Lung (tissue), 12 donors: ENCODE results near the gene CPXM2. TPM values are rescaled to one million over a fixed set of nuclear protein-coding genes. Genes with fewer than 3 reads are reported as not detected.

Experiments
- ATAC-seq: fragments of 200-7000 bp; cut with Tn5 transposase; one replicate; pipeline ENCODE4 v1.9.1; 2020; ENCODE audit warnings: moderate number of reproducible peaks; ENCODE audit not compliant: insufficient read depth, low FRiP score
- DNase-seq, 3 donors: peaks; one replicate each; pipeline ENCODE4 v3.0.0-alpha.2; 2013 to 2017
- H3K27ac ChIP-seq, 2 donors: one replicate each; pipeline ENCODE4 v1.5.1; 2013; ENCODE audit warnings: mild to moderate bottlenecking in 2 of 2, moderate library complexity in 2 of 2, control low read depth in 1 of 2, inconsistent platforms in 1 of 2, low read depth in 1 of 2, low read length in 1 of 2
- H3K27me3 ChIP-seq, 3 donors: one replicate each; pipeline ENCODE4 v1.5.1; 2013; ENCODE audit warnings: low read length in 2 of 3; ENCODE audit not compliant: control insufficient read depth in 3 of 3, insufficient read depth in 3 of 3
- H3K36me3 ChIP-seq, 4 donors: one replicate each; pipeline ENCODE4 v1.5.1; 2013; ENCODE audit warnings: low read length in 4 of 4, mild to moderate bottlenecking in 1 of 4, moderate library complexity in 1 of 4; ENCODE audit not compliant: control insufficient read depth in 4 of 4, insufficient read depth in 4 of 4
- H3K4me1 ChIP-seq, 5 donors: one replicate each; pipeline ENCODE4 v1.5.1; 2013; ENCODE audit warnings: low read length in 5 of 5, mild to moderate bottlenecking in 2 of 5, moderate library complexity in 1 of 5; ENCODE audit not compliant: control insufficient read depth in 5 of 5, insufficient read depth in 5 of 5
- H3K4me3 ChIP-seq: one replicate; pipeline ENCODE4 v1.5.1; 2013; ENCODE audit warnings: mild to moderate bottlenecking, control low read depth, moderate library complexity
- H3K9ac ChIP-seq, 2 donors: one replicate each; pipeline ENCODE4 v1.5.1; 2013; ENCODE audit warnings: low read length in 2 of 2, control low read depth in 1 of 2; ENCODE audit not compliant: insufficient read depth in 1 of 2
- H3K9me3 ChIP-seq, 4 donors: one replicate each; pipeline ENCODE4 v1.5.1; 2013; ENCODE audit warnings: low read length in 3 of 4, mild to moderate bottlenecking in 1 of 4, moderate library complexity in 1 of 4; ENCODE audit not compliant: control insufficient read depth in 4 of 4, insufficient read depth in 3 of 4
- CTCF ChIP-seq: IDR thresholded peaks from 2 replicates; pipeline ENCODE4 v1.5.1; 2012; ENCODE audit warnings: mild to moderate bottlenecking; ENCODE audit errors: control extremely low read depth, extremely low read depth
- WGBS, 2 donors: extraction: QIAGEN DNeasy Blood & Tissue Kit; methylation state at CpG; one replicate each; pipeline ENCODE4 v1.1.7; 2013; 5-methylcytosine and 5-hydroxymethylcytosine counted together
- polyA plus RNA-seq, 2 donors: library from polyadenylated mRNA; stranded (reverse); fragments of 200-250 nt; gene quantifications; one replicate each; pipeline ENCODE4 v1.2.1, GENCODE V29; 2013
- total RNA-seq, 2 donors: library from RNA; depleted of rRNA in 1 of 2; stranded (reverse); fragments of >200 nt in 1 of 2; gene quantifications; one replicate each; pipeline ENCODE4 v1.2.1, GENCODE V29; 2014 to 2021
- donor health status: control.
- donor health status: control.
- donor health status: Bipolar disorder and iron deficiency.
- donor health status: healthy.
- donor health status: DM: yes; HTN: yes; CAD: no.

Gene CPXM2
- total and polyA plus RNA-seq, 4 donors, result 0.66 to 5.0 (median 2.1) TPM

GRCh38 chr10:123784216-123784615, 107.4 kb downstream of the CPXM2 start:
- no peak for ATAC-seq
- DNase-seq, result no peak
- 78 to 87% methylated on average over 3 of the region's 3 CpGs for WGBS, 2 donors

GRCh38 chr10:123783296-123783695, 108.3 kb downstream of the CPXM2 start:
- ATAC-seq (no peak), DNase-seq (no peak)
- no peak overlapping the region for H3K4me3 ChIP-seq
- peaks cover 0 to 4% (median 0%) of the 10 kb centered on the region in 3 donors for H3K27me3 ChIP-seq
- no peak overlapping the region for H3K27ac ChIP-seq
- TF ChIP-seq CTCF, result no peak
- WGBS, 2 donors, result 61 to 76% methylated on average over 3 of the region's 3 CpGs
- H3K9ac ChIP-seq, result no peak overlapping the region
- H3K9me3 ChIP-seq, result peaks cover 0 to under 1% (median 0%) of the 10 kb centered on the region in 4 donors
- no peaks in the 10 kb centered on the region for H3K36me3 ChIP-seq
- H3K4me1 ChIP-seq, result no peaks in the 10 kb centered on the region

More at GRCh38 chr10:123784216-123784615, 107.4 kb downstream of the CPXM2 start:
- no peak for TF ChIP-seq CTCF
- no peak overlapping the region for H3K4me3 ChIP-seq
- H3K9ac ChIP-seq, result no peak overlapping the region
- peaks cover 0 to 7% (median 0%) of the 10 kb centered on the region in 4 donors for H3K9me3 ChIP-seq
- H3K27me3 ChIP-seq, result peaks cover 0 to 4% (median 0%) of the 10 kb centered on the region in 3 donors
- H3K4me1 ChIP-seq, result no peaks in the 10 kb centered on the region
- H3K27ac ChIP-seq, result no peak overlapping the region
- H3K36me3 ChIP-seq, result no peaks in the 10 kb centered on the region

- Histone ChIP-seq H3K36me3 (no peaks in the 10 kb centered on the region), H3K27me3 (peaks cover 0 to 4% (median 0%) of the 10 kb centered on the region in 3 donors), H3K4me1 (no peaks in the 10 kb centered on the region), H3K4me3 (no peak overlapping the region), H3K9ac (no peak overlapping the region), H3K27ac (no peak overlapping the region), H3K9me3 (no peaks in the 10 kb centered on the region)
- no peak for TF ChIP-seq CTCF
- DNase-seq, result no peak
- 76 to 85% methylated on average over 5 of the region's 5 CpGs for WGBS, 2 donors
- ATAC-seq, result no peak
Observed at GRCh38 chr10:123782549-123782948, 109.1 kb downstream of the CPXM2 start.

GRCh38 chr10:123781956-123782500, 109.6 kb downstream of the CPXM2 start:
- DNase-seq (peak in 1 of 3 donors; percentile 18), ATAC-seq (no peak)
- H3K9me3 ChIP-seq, result no peaks in the 10 kb centered on the region
- H3K36me3 ChIP-seq, result no peaks in the 10 kb centered on the region
- no peak overlapping the region for H3K9ac ChIP-seq
- no peak for TF ChIP-seq CTCF
- H3K4me3 ChIP-seq, result no peak overlapping the region
- WGBS, 2 donors, result 34% methylated on average over 8 of the region's 8 CpGs
- H3K4me1 ChIP-seq, result no peaks in the 10 kb centered on the region
- no peak overlapping the region for H3K27ac ChIP-seq
- H3K27me3 ChIP-seq, result peaks cover 0 to 4% (median 0%) of the 10 kb centered on the region in 3 donors
